NT2/D1 (cell line): Measurements from ENCODE around the gene TOLLIP.

Experiments
- SUZ12 ChIP-seq: IDR thresholded peaks from 2 replicates; pipeline ENCODE4 v1.6.1; 2011; ENCODE audit not compliant: insufficient read length, insufficient read depth; ENCODE audit errors: extremely low read depth
- YY1 ChIP-seq: IDR thresholded peaks from 2 replicates; pipeline ENCODE4 v1.6.1; 2011; ENCODE audit not compliant: insufficient read length, insufficient read depth
- ZNF274 ChIP-seq: IDR thresholded peaks from 2 replicates; pipeline ENCODE4 v1.6.1; 2011; ENCODE audit warnings: mild to moderate bottlenecking, low read depth, low read length

DNA sequence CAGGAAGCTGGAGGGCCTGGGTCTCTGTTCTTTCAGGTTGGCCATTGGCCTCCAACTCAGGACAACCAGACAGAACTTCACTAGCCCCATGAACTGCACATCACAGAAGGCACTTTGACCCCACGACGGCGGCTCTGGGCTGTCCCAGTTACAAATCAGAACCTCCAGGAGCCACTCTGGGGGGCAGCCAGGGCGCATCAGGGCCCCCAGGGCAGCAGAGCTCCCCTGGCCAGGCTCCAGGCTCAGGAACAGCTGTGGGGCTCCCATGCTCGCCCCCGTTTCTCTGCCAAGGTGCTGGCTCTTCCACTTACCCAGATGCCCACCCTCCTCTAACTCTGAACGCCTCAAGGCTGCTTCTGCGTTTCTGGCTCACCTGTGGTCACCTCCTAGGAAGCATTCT is 25.5 kb downstream of the TOLLIP start:
- TF ChIP-seq ZNF274 = no peak
- no peak for TF ChIP-seq YY1
- TF ChIP-seq SUZ12 = no peak
